Measurements from ENCODE around the gene CCSER2.
"Not testable (repeated sequence)": the region's sequence is repeated elsewhere in the genome, so short reads cannot be mapped to it uniquely, and the experiment has no call there.

CCSER2 gene

GRCh38 chr10:84310470-84310869 is 17.9 kb upstream of the CCSER2 start:
- no peak for DNase-seq

GRCh38 chr10:84311576-84311975 is 16.8 kb upstream of the CCSER2 start:
- no peak for DNase-seq

GRCh38 chr10:84312816-84313215 is 15.6 kb upstream of the CCSER2 start:
- DNase-seq, result no peak

- no peak for DNase-seq
Observed at GRCh38 chr10:84314275-84314674, 14.1 kb upstream of the CCSER2 start.

- DNase-seq, result no peak
Observed at GRCh38 chr10:84317174-84317573, 11.2 kb upstream of the CCSER2 start.

- DNase-seq, result no peak
Observed at GRCh38 chr10:84321902-84322301, 6.5 kb upstream of the CCSER2 start.

- not testable (repeated sequence) for DNase-seq
Observed at GRCh38 chr10:84323566-84323965, 4.8 kb upstream of the CCSER2 start.

- DNase-seq, result not testable (repeated sequence)
Observed at GRCh38 chr10:84326995-84327394, 1.4 kb upstream of the CCSER2 start.

GRCh38 chr10:84329196-84329611 is 815 bp downstream of the CCSER2 start:
- DNase-seq, result no peak

- no peak for DNase-seq
Observed at GRCh38 chr10:84329986-84330651, 1.7 kb downstream of the CCSER2 start.

GRCh38 chr10:84331091-84331490 is 2.7 kb downstream of the CCSER2 start:
- no peak for DNase-seq

- DNase-seq, result peak in 2 of 56 donors; percentile 1 to 3
Observed at GRCh38 chr10:84333864-84334451, 5.6 kb downstream of the CCSER2 start.

GRCh38 chr10:84334811-84335210 is 6.4 kb downstream of the CCSER2 start:
- DNase-seq, result no peak

GRCh38 chr10:84335516-84335915 is 7.1 kb downstream of the CCSER2 start:
- no peak for DNase-seq

GRCh38 chr10:84336406-84337090 is 8.2 kb downstream of the CCSER2 start:
- no peak for DNase-seq

- DNase-seq, result no peak
Observed at GRCh38 chr10:84337199-84337598, 8.8 kb downstream of the CCSER2 start.

GRCh38 chr10:84339025-84339424 is 10.6 kb downstream of the CCSER2 start:
- DNase-seq, result no peak

GRCh38 chr10:84340187-84340586 is 11.8 kb downstream of the CCSER2 start:
- no peak for DNase-seq

- DNase-seq, result no peak
Observed at GRCh38 chr10:84340632-84341537, 12.5 kb downstream of the CCSER2 start.

GRCh38 chr10:84341538-84341856 is 13.1 kb downstream of the CCSER2 start:
- DNase-seq, result no peak

- DNase-seq, result no peak
Observed at GRCh38 chr10:84341983-84342382, 13.6 kb downstream of the CCSER2 start.

- DNase-seq, result no peak
Observed at GRCh38 chr10:84342584-84342983, 14.2 kb downstream of the CCSER2 start.
